Upper lobe of left lung (tissue), 6 donors: Measurements from ENCODE around the gene SEL1L. TPM values are rescaled to one million over a fixed set of nuclear protein-coding genes. Genes with fewer than 3 reads are reported as not detected.

Experiments
- ATAC-seq, 2 donors: fragments of 200-7000 bp; cut with Tn5 transposase; one replicate each; pipeline ENCODE4 v1.9.1; 2022; ENCODE audit warnings: mild to moderate bottlenecking in 2 of 2, moderate library complexity in 2 of 2; ENCODE audit not compliant: low FRiP score in 2 of 2
- DNase-seq, 2 donors: peaks; one replicate each; pipeline ENCODE4 v3.0.0-alpha.2; 2019 to 2020
- H3K27ac ChIP-seq, 4 donors: fragments of 200-600 bp; sonication (generic); one replicate each; pipeline ENCODE4 v1.5.1; 2016 to 2019
- H3K27me3 ChIP-seq, 4 donors: fragments of 200-600 bp; sonication (generic); one replicate each; pipeline ENCODE4 v1.5.1; 2017 to 2019
- H3K36me3 ChIP-seq, 4 donors: fragments of 200-600 bp; sonication (generic); one replicate each; pipeline ENCODE4 v1.5.1; 2016 to 2019
- H3K4me1 ChIP-seq, 4 donors: fragments of 200-600 bp; sonication (generic); one replicate each; pipeline ENCODE4 v1.5.1; 2018 to 2019
- H3K4me3 ChIP-seq, 4 donors: fragments of 200-600 bp; sonication (generic); one replicate each; pipeline ENCODE4 v1.5.1; 2017 to 2019; ENCODE audit warnings: mild to moderate bottlenecking in 2 of 4, moderate library complexity in 1 of 4
- H3K9me3 ChIP-seq, 4 donors: fragments of 200-600 bp; sonication (generic); one replicate each; pipeline ENCODE4 v1.5.1; 2018 to 2019
- EP300 ChIP-seq, 4 donors: sonication (generic); formaldehyde crosslinking; IDR thresholded peaks; one replicate each; pipeline ENCODE4 v1.5.1; 2017; ENCODE audit warnings: antibody characterized with exemption in 4 of 4, control low read depth in 2 of 4
- POLR2A ChIP-seq, 4 donors: fragments of 450-650 bp; IDR thresholded peaks; one replicate each; pipeline ENCODE4 v1.5.1; 2016 to 2017; ENCODE audit warnings: antibody characterized with exemption in 4 of 4, mild to moderate bottlenecking in 2 of 4
- POLR2AphosphoS5 ChIP-seq, 2 donors: sonication (generic); formaldehyde crosslinking; IDR thresholded peaks; one replicate each; pipeline ENCODE4 v1.5.1; 2017; ENCODE audit warnings: antibody characterized with exemption in 2 of 2
- WGBS, 2 donors: methylation state at CpG; one replicate each; pipeline ENCODE4 v1.1.5; 2017 to 2018; 5-methylcytosine and 5-hydroxymethylcytosine counted together
- total RNA-seq, 6 donors: library from RNA; depleted of rRNA in 4 of 6; stranded (reverse); fragments of >200 nt in 4 of 6; gene quantifications; one replicate each; pipeline versions ENCODE4 v1.1.0 to v1.2.1, GENCODE V29; 2016 to 2021
- TF ChIP-seq, protein P1 (sequence below), 6 experiments: fragments of 450-650 bp in 4 of 6; fragments of 200-600 bp in 2 of 6; sonication (generic) in 2 of 6; IDR thresholded peaks; one replicate each; pipeline ENCODE4 v1.5.1; 2016 to 2019; ENCODE audit warnings: antibody characterized with exemption in 6 of 6
- donor health status: DM: no; HTN: no; CAD: no; lungs with moderate emphysema.
- donor health status: DM: no; HTN: yes; CAD: no; lungs with severe emphysema.

The SEL1L gene
- total RNA-seq, 6 donors from 2014 or later: 24.1 to 120 (median 64.0) TPM

DNA sequence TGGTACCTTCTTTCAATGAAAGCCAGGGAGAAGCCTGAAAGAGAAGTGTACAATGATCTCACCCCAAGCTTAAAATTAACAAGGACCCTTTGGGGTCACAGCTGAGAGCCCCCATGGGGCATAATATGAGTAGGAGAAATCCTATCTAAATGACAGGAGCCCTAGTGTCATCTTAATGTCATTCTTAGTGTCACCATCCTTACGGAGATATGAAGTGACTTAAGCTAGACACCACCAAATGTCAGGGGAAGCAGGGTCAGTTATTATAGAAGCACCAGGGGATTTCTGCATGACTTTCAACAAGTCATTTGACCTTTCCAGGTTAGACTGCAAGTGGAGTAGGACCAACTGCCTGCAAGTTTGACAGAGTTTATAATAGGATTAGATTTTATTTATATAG, 104.6 kb downstream of the SEL1L start:
- TF ChIP-seq EP300 (IDR thresholded peaks at IDR 0.05): no peak
- H3K4me1 ChIP-seq: peaks cover 0 to 9% (median 4%) of the 10 kb centered on the region in 4 donors
- 78 to 88% methylated on average over 1 of the region's 1 CpG for WGBS, 2 donors
- no peak overlapping the region for H3K4me3 ChIP-seq
- H3K9me3 ChIP-seq: no peaks in the 10 kb centered on the region
- no peak overlapping the region for H3K27ac ChIP-seq
- H3K36me3 ChIP-seq: no peaks in the 10 kb centered on the region
- ATAC-seq (no peak), DNase-seq (no peak)
- H3K27me3 ChIP-seq: no peaks in the 10 kb centered on the region

DNA sequence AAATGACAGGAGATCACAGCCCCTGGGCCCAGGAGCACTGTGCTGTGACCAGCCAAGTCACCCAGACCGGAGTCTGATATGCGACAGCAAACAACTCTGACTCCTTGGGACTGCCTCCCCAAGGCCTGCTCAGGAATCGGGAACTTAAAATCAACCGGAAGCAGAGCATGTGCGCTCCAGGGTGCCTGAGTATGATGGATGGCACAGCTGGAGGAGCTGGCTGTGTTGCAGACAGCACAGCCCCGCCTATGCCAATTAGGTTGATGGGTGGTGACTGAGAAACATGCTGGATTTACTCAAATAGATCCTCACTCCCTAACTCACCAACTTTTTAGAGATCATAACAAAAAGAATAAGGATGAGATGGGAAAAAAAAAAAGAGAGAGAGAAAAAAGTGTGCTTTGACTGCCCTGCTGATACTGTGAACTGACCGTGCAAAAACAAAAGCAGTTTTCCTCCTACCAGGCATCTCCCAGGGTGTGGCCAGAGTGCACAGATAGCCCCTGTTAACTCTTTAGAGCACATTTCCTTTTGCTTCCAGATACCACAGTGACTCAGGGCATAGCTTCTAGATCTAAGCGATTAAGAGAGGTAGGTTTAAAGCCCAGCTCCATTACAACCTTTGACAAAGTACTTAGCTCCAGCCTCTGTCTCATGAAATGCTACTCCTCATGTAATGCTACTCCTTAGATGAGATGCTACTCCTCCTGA, 106.2 kb downstream of the SEL1L start:
- WGBS, 2 donors: 26 to 34% methylated on average over 8 of the region's 8 CpGs
- Histone ChIP-seq H3K27me3 (no peaks in the 10 kb centered on the region), H3K36me3 (no peaks in the 10 kb centered on the region), H3K4me1 (peaks cover 4 to 12% (median 7%) of the 10 kb centered on the region in 4 donors), H3K9me3 (no peaks in the 10 kb centered on the region), H3K27ac (peak overlapping the region in 2 of 4 donors; percentile 36 to 42), H3K4me3 (no peak overlapping the region)
- TF ChIP-seq POLR2A (IDR thresholded peaks at IDR 0.05): no peak
- TF ChIP-seq, protein P1, sequence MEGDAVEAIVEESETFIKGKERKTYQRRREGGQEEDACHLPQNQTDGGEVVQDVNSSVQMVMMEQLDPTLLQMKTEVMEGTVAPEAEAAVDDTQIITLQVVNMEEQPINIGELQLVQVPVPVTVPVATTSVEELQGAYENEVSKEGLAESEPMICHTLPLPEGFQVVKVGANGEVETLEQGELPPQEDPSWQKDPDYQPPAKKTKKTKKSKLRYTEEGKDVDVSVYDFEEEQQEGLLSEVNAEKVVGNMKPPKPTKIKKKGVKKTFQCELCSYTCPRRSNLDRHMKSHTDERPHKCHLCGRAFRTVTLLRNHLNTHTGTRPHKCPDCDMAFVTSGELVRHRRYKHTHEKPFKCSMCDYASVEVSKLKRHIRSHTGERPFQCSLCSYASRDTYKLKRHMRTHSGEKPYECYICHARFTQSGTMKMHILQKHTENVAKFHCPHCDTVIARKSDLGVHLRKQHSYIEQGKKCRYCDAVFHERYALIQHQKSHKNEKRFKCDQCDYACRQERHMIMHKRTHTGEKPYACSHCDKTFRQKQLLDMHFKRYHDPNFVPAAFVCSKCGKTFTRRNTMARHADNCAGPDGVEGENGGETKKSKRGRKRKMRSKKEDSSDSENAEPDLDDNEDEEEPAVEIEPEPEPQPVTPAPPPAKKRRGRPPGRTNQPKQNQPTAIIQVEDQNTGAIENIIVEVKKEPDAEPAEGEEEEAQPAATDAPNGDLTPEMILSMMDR (IDR thresholded peaks at IDR 0.05): no peak
- no peak for TF ChIP-seq EP300 (IDR thresholded peaks at IDR 0.05)
- no peak for TF ChIP-seq POLR2AphosphoS5 (IDR thresholded peaks at IDR 0.05)
- ATAC-seq: peak in 1 of 2 donors; percentile 58
- peak in 1 of 2 donors; percentile 45 for DNase-seq

DNA sequence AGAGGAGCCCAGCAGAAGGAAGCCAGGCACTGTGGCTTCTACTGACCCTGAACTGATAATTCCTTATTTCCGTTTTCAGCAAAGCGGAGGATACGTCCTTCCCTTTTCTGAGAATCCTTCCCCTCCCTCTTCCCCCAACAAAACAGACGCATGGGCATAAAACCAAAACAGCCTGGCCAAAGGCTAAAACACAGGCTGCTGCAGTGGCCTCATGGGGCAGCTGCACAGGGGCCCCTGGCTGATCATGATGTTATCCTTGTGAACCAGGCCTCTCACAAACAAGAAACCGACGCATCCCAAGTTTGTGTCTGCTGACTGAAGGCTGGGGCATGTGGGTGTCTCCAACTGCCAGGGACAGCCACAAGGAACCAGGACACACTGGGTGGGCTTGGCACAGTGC, 110.1 kb downstream of the SEL1L start:
- Histone ChIP-seq H3K4me1 (peaks cover 4 to 12% (median 7%) of the 10 kb centered on the region in 4 donors), H3K4me3 (no peak overlapping the region), H3K27me3 (no peaks in the 10 kb centered on the region), H3K9me3 (no peaks in the 10 kb centered on the region), H3K36me3 (no peaks in the 10 kb centered on the region), H3K27ac (peak overlapping the region; percentile 31 to 67 (median 61))
- DNase-seq (peak in 1 of 2 donors; percentile 35), ATAC-seq (peak; percentile 44 to 83)
- WGBS, 2 donors: 31 to 57% methylated on average over 6 of the region's 6 CpGs
- TF ChIP-seq POLR2A (IDR thresholded peaks at IDR 0.05): no peak
- peak in 1 of 2 donors; percentile 30 for TF ChIP-seq POLR2AphosphoS5 (IDR thresholded peaks at IDR 0.05)

Other genes starting within 250 kb of the SEL1L start
- 10 to 100 TPM; 22.3 to 34.8 (median 26.7) TPM for gene STON2, start 133.5 kb downstream of the SEL1L start, total RNA-seq